Glutamatergic neuron (in vitro differentiated cells): ENCODE measurements around the gene MAGEA11. TPM values are rescaled to one million over a fixed set of nuclear protein-coding genes. Genes with fewer than 3 reads are reported as not detected.
"Not testable (repeated sequence)": the region's sequence is repeated elsewhere in the genome, so short reads cannot be mapped to it uniquely, and the experiment has no call there.

Experiments used
- DNase-seq: peaks from one replicate; pipeline ENCODE4 v3.0.0; 2022
- H3K27ac Mint-ChIP-seq: one replicate; pipeline ENCODE4 v1.8.0; 2020; ENCODE audit warnings: mild to moderate bottlenecking, mixed read lengths, inconsistent platforms; ENCODE audit not compliant: unreplicated experiment
- H3K27me3 Mint-ChIP-seq: one replicate; pipeline ENCODE4 v1.8.0; 2020; ENCODE audit warnings: mild to moderate bottlenecking, moderate library complexity, mixed read lengths, inconsistent platforms; ENCODE audit not compliant: unreplicated experiment
- H3K36me3 Mint-ChIP-seq: one replicate; pipeline ENCODE4 v1.8.0; 2020; ENCODE audit warnings: mild to moderate bottlenecking, mixed read lengths, inconsistent platforms; ENCODE audit not compliant: unreplicated experiment
- H3K4me1 Mint-ChIP-seq: one replicate; pipeline ENCODE4 v1.8.0; 2020; ENCODE audit warnings: mild to moderate bottlenecking, low read depth, mixed read lengths, inconsistent platforms; ENCODE audit not compliant: unreplicated experiment
- H3K4me3 Mint-ChIP-seq: one replicate; pipeline ENCODE4 v1.8.0; 2020; ENCODE audit warnings: mild to moderate bottlenecking, mixed read lengths, inconsistent platforms; ENCODE audit not compliant: unreplicated experiment
- H3K9me3 Mint-ChIP-seq: one replicate; pipeline ENCODE4 v1.8.0; 2020; ENCODE audit warnings: mild to moderate bottlenecking, moderate library complexity, mixed read lengths, inconsistent platforms; ENCODE audit not compliant: unreplicated experiment
- CTCF ChIP-seq: fragments of 200-600 bp; sonication (generic); IDR thresholded peaks from one replicate; pipeline ENCODE4 v1.5.0; 2021; ENCODE audit not compliant: partially characterized antibody, unreplicated experiment
- long read RNA-seq: library from polyadenylated mRNA; unstranded; transcript quantifications from one replicate; pipeline ENCODE4 v2.0.0, GENCODE V29; 2020; ENCODE audit not compliant: unreplicated experiment
- total RNA-seq: library from RNA; stranded (reverse); fragmentation: NEBNext Ultra II Directional; extraction: Animal tissue kit (Norgen Biotek cat#: 25700); gene quantifications from one replicate; pipeline ENCODE4 v1.2.1, GENCODE V29; 2021; ENCODE audit not compliant: unreplicated experiment

MAGEA11 gene
- not detected for total RNA-seq
- long read RNA-seq, result 0 reads

GRCh38 chrX:149711545-149712236, at the start of gene MAGEA11:
Gene MAGEA11, plus strand, starts transcription at chrX:149712060. Its CDS starts 1,100 bp downstream, at chrX:149713160.
- DNase-seq, result no peak
- Mint-ChIP-seq H3K4me1 (no peaks in the 10 kb centered on the region), H3K9me3 (no peaks in the 10 kb centered on the region), H3K4me3 (no peak within 1 kb of the TSS), H3K27me3 (no peaks in the 10 kb centered on the region), H3K36me3 (no peaks in the 10 kb centered on the region), H3K27ac (no peak within 1 kb of the TSS)
- no peak for TF ChIP-seq CTCF

GRCh38 chrX:149675088-149675487, 36.8 kb upstream of the MAGEA11 start:
- H3K27ac Mint-ChIP-seq, H3K36me3 Mint-ChIP-seq, DNase-seq, H3K4me3 Mint-ChIP-seq, H3K9me3 Mint-ChIP-seq, H3K27me3 Mint-ChIP-seq, H3K4me1 Mint-ChIP-seq: not testable (repeated sequence)

GRCh38 chrX:149675554-149675953, 36.3 kb upstream of the MAGEA11 start:
- H3K36me3 Mint-ChIP-seq, H3K27me3 Mint-ChIP-seq, H3K4me1 Mint-ChIP-seq, H3K4me3 Mint-ChIP-seq, DNase-seq, H3K9me3 Mint-ChIP-seq, H3K27ac Mint-ChIP-seq: not testable (repeated sequence)

GRCh38 chrX:149679164-149679678, 32.6 kb upstream of the MAGEA11 start:
- not testable (repeated sequence) for H3K9me3 Mint-ChIP-seq, DNase-seq, H3K4me3 Mint-ChIP-seq, H3K27ac Mint-ChIP-seq, H3K4me1 Mint-ChIP-seq, H3K27me3 Mint-ChIP-seq, H3K36me3 Mint-ChIP-seq

- Mint-ChIP-seq H3K4me1 (no peaks in the 10 kb centered on the region), H3K27ac (no peak overlapping the region), H3K36me3 (no peaks in the 10 kb centered on the region), H3K27me3 (no peaks in the 10 kb centered on the region), H3K4me3 (no peak overlapping the region), H3K9me3 (peaks cover 3% of the 10 kb centered on the region)
- no peak for DNase-seq
- no peak for TF ChIP-seq CTCF
Observed at GRCh38 chrX:149681182-149681581, 30.7 kb upstream of the MAGEA11 start.

- H3K27me3 Mint-ChIP-seq, result no peaks in the 10 kb centered on the region
- no peak overlapping the region for H3K4me3 Mint-ChIP-seq
- H3K9me3 Mint-ChIP-seq, result peaks cover 3% of the 10 kb centered on the region
- TF ChIP-seq CTCF, result no peak
- no peaks in the 10 kb centered on the region for H3K36me3 Mint-ChIP-seq
- H3K4me1 Mint-ChIP-seq, result no peaks in the 10 kb centered on the region
- H3K27ac Mint-ChIP-seq, result no peak overlapping the region
- DNase-seq, result no peak
Observed at GRCh38 chrX:149682031-149682430, 29.8 kb upstream of the MAGEA11 start.
